ENCODE data around the gene MPO. TPM values are rescaled to one million over a fixed set of nuclear protein-coding genes. Genes with fewer than 3 reads are reported as not detected.

The MPO gene
- total RNA-seq, 2 donors from 2014 or later = not detected

Other genes with a start within 250 kb of the MPO start
- gene DYNLL2, start 197.5 kb downstream of the MPO start, total RNA-seq = 10 to 100 TPM; 24.3 to 25.5 TPM
- gene OR4D1, start 132.6 kb downstream of the MPO start, total RNA-seq = under 1 TPM; 0.18 to 0.30 TPM
- not detected for gene OR4D2, start 114.0 kb downstream of the MPO start, total RNA-seq
- gene EPX, start 88.2 kb downstream of the MPO start, total RNA-seq = not detected
- 10 to 100 TPM; 22.4 to 28.4 TPM for gene MKS1, start 61.7 kb downstream of the MPO start, total RNA-seq
- under 1 TPM; 0.16 to 0.19 TPM for gene LPO, start 42.4 kb downstream of the MPO start, total RNA-seq
- gene TSPOAP1, start 47.9 kb upstream of the MPO start, total RNA-seq = 100 to 1,000 TPM in 1 of 2 donors, 10 to 100 TPM in 1; 19.2 to 123 TPM
- gene SUPT4H1, start 71.3 kb upstream of the MPO start, total RNA-seq = 100 to 1,000 TPM; 105 to 141 TPM
- 1 to 10 TPM; 2.5 to 2.9 TPM for gene RNF43, start 136.6 kb upstream of the MPO start, total RNA-seq
- 1 to 10 TPM; 2.0 to 3.9 TPM for gene HSF5, start 207.5 kb upstream of the MPO start, total RNA-seq
- gene MTMR4, start 233.7 kb upstream of the MPO start, total RNA-seq = 10 to 100 TPM; 55.2 to 73.3 TPM

Measured in activated naive CD4-positive, alpha-beta T cell treated with anti-CD3 and anti-CD28 coated beads, Interleukin-2, amount 50 U/mL, for 72 hours (primary cell).